A204.1 (cell line): Measurements from ENCODE around the gene PRDM10.
"Not testable (repeated sequence)": the region's sequence is repeated elsewhere in the genome, so short reads cannot be mapped to it uniquely, and the experiment has no call there.

Experiments
- FAIRE-seq: peaks from 2 replicates; lab custom pipeline; 2012; peaks lifted over from hg19 to GRCh38; lab: Jason Lieb, UNC

PRDM10 gene, protein sequence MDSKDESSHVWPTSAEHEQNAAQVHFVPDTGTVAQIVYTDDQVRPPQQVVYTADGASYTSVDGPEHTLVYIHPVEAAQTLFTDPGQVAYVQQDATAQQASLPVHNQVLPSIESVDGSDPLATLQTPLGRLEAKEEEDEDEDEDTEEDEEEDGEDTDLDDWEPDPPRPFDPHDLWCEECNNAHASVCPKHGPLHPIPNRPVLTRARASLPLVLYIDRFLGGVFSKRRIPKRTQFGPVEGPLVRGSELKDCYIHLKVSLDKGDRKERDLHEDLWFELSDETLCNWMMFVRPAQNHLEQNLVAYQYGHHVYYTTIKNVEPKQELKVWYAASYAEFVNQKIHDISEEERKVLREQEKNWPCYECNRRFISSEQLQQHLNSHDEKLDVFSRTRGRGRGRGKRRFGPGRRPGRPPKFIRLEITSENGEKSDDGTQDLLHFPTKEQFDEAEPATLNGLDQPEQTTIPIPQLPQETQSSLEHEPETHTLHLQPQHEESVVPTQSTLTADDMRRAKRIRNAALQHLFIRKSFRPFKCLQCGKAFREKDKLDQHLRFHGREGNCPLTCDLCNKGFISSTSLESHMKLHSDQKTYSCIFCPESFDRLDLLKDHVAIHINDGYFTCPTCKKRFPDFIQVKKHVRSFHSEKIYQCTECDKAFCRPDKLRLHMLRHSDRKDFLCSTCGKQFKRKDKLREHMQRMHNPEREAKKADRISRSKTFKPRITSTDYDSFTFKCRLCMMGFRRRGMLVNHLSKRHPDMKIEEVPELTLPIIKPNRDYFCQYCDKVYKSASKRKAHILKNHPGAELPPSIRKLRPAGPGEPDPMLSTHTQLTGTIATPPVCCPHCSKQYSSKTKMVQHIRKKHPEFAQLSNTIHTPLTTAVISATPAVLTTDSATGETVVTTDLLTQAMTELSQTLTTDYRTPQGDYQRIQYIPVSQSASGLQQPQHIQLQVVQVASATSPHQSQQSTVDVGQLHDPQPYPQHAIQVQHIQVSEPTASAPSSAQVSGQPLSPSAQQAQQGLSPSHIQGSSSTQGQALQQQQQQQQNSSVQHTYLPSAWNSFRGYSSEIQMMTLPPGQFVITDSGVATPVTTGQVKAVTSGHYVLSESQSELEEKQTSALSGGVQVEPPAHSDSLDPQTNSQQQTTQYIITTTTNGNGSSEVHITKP

DNA sequence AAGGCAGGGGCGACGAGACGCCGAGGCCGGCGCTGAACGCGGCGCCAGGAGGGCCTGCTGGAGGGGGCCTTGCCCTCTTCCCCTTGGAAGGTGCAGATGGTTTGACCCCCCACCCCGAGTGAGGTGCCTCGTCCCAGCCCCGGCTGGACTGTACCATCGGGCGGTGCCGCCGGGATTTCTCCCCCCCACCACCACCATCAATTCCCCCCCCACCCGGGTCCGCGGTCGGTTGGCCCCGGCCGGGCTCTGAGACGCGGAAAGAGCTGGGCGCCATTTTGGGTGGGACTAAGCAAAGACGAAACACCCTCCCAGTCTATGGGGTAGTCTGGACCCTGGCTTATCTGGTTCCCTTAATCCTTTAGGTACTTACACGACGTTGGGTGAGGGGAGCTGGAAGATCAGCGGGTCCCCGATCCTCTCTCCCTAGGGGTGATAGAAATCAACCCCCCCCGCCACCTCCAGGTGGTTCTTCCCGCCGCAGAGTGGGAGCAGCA, at the start of gene PRDM10:
TSS of gene PRDM10 (minus strand) at position 484 of the 494 bp plus-strand sequence. CDS start 41,871 bp downstream, outside the sequence.
- no peak for FAIRE-seq

DNA sequence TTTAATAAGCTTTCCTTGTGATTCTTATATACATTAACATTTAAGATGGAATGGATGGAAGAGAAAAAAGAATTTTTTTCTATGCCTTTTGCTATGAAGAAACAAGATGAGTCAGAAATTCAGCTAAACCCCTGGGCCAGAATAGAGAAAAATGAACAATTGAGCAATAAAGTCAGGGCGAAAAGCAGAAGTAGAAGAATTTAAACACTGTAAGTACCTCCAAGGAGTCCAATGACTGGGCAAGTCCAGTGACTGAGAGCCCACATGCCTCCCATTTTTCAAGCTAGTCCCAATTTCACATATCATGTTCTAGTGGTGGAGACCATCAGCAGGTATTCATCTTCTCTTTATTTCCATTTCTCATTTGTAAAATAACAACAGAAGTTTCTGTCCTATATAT, 48.4 kb upstream of the PRDM10 start:
- FAIRE-seq = no peak

DNA sequence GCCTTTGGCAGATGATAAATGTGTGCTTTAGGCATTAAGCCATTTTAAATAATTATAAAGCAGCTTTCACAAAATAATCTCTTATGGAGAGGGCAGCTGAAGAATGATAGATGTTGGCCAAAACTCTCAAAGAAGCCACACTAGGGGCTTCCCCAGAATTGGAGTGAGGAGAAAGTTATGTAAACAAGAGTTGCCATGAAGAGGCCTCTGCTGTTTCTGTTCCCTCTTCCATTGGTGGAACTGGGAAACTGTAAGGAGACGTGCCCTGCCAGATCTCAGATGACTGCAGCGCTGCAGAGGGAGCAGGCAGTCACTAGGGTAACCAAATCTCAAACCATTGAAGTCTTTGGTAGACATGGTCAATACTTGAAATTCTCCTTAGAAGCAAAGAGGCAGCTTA, 47.6 kb upstream of the PRDM10 start:
- no peak for FAIRE-seq

DNA sequence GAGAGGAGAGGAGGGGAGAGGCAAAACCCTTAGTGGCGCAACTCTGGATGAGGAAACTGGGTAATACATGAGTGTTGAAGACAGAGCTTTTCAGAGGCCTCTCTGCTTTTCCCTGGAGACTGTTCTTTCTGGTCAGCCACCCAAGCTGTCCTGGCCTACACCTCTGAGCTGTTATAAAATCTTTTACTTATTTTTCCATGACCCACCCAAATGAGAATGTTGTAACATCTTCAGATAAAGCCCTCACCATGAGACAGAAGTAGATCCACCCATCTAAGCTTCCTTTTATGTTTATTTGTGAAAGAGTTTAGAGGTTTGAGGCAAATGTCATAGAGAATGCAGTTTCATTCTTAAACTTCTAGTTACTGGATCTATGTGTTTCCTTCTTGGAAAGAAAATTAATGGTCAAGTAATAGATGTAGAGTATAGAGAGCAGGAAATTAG, 46.7 kb upstream of the PRDM10 start:
- no peak for FAIRE-seq

DNA sequence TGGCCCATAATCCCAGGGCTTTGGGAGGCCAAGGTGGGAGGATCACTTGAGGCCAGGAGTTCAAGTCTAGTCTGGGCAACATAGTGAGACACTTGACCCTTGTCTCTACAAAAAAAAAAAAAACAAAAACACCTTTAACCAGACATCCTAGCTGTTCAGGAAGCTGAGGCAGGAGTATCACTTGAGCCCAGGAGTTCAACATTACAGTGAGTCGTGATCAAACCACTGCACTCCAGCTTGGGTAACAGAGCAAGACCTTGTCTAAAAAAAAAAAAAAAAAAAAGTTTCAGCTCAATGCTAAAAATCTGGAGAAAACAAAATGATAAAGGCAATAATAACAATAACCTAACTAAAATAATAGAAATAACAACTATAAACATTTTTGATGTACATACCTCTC, 44.5 kb upstream of the PRDM10 start:
- no peak for FAIRE-seq

DNA sequence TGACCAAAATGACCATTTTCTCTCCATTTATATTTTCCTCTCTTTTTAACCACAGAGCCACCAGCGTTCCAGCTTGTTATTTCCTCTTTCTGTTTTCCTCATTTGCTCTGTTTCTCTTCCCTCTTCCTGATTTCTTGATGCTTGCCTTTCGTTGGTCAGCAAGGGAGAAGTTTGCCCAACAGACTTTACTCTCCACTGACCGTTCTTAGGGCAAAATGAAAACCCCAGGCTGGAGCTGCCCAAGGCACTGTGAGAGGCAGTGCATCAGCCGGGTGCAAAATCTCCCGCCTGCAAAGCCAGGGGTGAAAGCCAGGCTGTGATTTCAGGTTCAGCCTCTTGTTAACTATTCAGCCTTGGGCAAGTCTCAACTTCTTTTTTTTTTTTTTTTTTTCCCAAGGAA, 40.9 kb upstream of the PRDM10 start:
- FAIRE-seq = no peak

DNA sequence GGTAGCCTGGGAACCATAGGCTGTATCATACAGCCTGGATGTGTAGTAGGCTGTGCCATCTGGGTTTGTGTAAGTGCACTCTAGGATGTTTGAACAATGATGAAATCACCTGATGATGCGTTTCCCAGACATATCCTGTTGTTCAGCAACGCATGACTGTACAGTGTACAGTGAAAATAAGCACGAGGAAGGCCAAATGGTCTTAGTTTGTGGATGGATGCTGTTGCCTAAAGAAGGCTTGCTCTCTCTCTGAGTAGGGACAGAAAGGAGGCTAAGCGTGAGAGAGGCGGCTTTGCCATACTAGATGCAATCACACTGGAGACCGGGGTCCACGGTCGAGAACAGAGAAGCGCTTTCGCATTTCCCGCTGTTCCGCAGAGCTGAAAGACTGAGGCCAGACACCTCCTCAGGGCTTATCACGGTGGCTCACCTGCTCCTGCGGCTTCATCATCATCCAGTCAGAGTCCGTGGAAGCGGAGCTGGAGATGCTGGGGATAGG, 39.5 kb upstream of the PRDM10 start:
- no peak for FAIRE-seq

DNA sequence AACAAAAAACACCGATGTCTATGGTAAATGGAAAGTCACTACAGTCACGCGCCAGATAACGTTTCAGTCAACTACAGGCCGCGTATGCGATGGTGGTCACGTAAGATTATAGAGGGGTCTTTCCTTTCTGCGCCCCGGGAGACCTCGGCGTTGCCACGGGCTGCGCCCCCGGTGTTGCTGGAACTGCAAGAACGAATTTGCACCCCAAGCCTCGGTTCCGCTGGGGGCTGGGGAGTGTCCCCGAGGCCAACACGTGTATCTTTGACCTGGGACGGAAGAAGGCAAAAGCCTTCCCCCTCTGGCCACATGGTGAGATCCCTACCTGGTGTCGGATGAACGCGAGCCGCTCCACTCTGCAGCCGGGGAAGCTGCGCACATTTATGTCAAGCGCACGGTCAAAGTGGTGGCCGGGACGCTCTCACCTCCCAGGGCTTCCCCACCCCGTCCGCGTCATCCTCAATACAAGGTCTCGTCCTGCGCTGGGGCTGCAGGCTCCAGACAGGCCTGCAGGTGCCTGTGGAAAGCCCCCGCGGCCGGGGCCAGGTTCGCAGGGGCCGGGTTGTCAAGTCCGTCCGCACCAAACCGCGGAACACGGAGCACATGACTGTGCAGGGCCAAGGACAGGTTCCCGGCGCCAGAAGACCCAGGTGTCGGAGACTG, 37.8 kb upstream of the PRDM10 start:
- FAIRE-seq = no peak

DNA sequence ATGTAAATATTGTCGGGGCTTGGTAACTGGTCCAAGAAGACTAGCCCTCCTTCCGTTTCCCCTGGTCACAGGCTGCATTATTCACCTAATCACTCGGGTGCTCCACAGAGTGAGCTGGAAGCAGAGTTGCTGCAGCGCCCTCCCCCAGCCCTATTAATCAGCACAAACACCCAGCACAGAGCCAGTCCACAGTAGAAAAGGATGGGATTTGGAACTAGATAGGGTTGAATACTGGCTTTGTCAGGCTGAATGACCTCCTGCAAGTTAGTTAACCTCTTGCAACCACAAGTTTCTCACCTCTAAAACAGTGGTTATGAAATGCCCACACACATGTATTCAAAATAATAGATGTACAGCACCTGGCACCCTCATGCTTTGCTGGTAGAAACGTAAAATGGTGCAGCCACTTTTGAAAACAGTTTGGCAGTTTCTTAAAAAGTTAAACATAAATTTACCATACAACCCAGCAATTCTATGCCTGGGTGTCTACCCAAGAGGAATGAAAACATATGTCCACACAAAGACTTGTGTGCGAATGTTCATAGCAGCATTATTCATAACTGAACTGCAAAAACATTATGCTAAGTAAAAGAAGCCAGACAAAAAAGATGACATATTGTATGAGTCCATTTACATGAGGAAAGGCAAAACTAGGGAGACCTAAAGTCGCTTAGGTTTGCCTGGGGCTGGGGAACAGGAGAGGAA, 35.4 kb upstream of the PRDM10 start:
- no peak for FAIRE-seq

DNA sequence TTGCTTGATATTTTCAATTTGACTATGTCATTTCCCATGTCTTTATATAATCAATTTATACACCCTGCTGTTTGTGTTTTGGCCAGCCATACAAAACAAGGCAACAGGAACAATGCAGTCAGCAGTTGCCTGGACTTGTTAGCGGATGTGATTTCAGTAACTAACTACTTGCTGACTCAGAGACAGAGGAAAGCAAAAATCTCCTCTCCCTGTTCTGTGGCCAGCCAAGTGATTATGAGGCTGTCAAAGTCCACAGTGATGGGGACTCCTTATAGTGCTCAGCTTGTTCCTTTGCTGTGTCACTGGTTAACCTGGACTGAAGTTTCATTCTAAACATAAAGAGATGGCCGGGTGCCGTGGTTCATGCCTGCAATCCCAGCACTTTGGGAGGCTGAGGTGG, 34.4 kb upstream of the PRDM10 start:
- FAIRE-seq = no peak

DNA sequence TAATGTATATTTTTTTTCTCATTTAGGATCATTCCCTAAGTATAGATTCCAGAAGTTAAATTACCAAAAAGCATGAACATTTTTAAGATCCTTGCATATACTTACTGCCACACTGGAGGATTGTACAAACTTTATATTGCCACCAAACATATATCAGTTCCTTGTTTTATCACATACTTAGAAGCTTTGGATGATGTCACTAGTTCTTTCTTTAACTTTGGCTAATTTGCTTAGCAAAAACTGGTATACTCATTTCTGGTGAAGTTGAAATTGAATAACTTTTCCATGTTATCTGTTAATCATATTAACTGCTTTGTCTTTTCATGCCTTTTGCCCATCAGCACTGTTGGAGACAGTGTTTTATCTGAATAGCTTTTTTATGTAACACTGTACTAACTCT, 31.6 kb upstream of the PRDM10 start:
- FAIRE-seq = no peak

DNA sequence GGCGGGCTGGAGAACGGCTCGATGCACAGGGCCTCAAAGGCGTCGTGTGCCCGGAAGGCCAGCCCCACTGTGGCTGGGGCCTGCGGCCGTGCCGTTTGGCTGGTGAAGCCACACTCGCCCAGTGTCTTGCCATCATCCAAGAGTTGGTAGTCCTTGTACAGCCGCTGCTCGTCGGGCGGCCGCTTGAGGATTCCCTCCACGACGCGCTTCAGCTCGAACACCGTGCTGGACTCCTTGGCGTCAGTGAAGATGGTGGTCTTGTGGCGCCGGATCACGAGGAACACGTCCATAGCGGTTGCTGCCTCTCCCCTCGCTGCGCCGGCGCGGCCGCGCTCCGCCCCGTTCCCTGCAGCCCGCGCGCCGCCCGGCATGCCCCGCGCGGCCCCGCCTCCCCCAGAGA, 30.3 kb upstream of the PRDM10 start:
- FAIRE-seq = no peak

DNA sequence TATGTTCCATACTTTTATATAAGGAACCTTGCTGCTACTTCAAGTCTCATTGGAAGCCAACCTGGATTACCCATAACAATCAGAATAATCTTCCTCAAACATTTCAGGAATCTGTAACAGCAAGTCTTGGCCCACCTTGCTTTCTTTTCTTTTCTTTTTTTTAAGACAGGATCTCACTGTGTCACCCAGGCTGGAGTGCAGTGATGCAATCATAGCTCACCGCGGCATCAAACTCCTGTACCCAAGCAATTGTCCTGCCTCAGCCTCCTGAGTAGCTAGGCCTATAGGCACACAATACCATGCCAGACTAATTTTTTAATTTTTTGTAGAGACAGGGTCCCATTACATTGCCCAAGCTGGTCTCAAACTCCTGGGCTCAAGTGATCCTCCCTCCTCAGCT, 29.3 kb upstream of the PRDM10 start:
- FAIRE-seq = no peak

DNA sequence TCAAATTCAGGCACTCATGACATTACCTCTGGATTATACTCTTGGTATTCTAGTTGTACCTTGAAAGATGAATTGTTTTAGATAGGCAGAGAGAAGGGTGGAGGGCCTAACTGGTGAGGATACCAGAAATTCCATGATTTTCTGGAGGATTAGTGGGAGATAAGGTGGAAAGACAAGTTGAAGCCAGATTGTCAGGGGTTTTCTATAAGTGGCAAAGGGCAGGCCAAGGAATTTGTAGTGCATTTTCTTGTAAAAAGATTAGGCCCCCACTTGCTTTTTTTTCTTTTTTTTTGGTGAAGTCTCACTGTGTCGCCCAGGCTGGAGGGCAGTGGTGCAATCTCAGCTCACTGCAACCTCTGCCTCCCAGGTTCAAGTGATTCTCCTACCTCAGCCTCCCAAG, 28.4 kb upstream of the PRDM10 start:
- no peak for FAIRE-seq

DNA sequence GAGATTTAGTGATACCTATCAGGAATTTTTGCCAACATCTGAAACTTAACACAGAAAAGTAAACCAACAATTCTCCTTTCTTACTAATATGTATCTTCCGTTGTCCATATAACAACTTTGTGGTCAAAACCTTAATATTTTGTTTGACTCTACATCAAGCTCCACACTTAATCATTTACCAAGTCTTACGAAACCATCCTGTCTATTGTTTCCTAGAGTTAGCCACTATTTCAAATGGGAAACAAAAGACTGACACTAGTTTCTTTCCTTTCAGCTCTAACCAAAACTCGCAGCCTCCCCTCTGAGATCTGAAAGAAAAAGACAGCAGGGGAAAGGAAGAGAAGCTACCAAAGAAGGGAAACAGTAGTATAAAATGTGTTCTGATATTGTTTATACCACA, 26.5 kb upstream of the PRDM10 start:
- FAIRE-seq = no peak

DNA sequence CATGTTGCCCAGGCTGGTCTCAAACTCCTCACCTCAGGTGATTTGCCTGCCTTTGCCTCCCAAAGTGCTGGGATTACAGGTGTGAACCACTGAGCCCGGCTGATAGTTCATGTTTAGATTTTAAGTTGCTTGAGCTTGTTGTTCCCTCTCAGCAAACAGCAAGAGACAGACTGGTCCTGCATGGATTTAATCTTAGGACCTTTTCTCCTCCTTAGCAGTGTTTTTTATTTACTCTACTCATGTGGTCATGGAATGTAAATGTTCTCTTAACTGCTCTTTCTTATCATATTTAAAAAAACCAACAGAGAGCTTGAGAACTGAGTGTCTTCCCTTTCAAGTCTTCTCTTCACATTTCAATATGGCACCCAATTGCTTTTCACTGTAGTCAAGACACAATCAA, 22.7 kb upstream of the PRDM10 start:
- FAIRE-seq = no peak

DNA sequence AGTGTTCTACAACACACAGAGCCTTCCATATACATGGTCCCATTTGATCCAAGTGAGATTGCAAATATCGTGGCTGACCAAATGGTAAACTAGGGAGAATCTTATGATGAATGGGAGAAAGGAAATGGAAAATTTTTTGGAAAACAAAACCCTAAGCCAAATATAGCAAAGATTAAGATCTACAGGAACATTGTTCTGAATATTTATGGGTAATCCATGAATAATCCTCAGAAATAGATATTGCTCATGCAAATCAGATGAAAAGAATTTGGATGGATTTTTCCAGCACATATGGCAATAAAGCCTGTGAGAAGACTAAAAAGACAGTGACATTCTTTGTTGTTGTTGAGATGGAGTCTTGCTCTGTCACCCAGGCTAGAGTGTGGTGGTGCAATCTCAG, 21.7 kb upstream of the PRDM10 start:
- no peak for FAIRE-seq

DNA sequence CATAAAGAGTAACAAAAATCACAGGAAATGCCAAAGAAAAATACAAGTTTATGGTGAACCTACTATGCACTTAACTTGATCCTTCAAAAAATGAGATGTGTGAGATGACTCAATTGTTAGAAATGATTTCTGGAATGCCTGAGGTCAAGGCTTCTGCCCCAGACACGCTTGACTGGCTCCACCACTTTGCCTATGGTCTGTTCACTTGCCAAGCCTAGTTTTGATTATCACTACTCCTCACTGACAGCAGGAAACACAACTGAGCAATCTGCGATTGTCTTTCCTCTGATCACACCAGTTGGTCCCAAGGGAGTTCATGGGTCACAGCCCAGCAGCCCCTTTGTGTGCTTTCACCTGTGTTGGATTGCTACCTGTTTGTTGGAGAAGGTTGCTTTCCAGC, 20.6 kb upstream of the PRDM10 start:
- no peak for FAIRE-seq

DNA sequence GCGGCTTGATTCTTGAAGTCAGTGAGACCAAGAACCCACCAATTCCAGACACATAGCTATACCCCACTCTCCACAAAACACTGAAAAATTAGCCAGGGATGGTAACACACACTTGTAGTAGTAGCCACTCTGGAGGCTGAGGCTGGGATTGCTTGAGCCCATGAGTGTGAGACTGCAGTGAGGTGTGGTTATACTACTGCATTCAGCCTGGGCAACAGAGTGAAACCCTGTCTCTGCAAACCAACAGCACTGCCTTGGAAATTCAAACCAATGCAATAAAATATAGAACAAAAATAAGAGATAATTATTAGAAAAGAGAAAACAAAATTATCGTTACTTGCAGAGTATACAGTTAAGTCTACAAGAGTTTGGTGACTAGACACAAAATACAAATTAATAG, 20.2 kb upstream of the PRDM10 start:
- FAIRE-seq = no peak

DNA sequence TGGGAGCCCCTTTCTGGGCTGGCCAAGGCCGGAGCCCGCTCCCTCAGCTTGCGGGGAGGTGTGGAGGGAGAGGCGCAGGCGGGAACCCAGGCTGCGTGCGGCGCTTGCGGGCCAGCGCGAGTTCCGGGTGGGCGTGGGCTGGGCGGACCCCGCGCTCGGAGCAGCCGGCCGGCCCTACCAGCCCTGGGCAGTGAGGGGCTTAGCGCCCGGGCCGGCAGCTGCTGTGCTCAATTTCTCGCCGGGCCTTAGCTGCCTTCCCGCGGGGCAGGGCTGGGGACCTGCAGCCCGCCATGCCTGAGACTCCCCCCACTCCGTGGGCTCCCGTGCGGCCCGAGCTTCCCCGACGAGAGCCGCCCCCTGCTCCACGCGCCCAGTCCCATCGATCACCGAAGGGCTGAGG, 19.0 kb upstream of the PRDM10 start:
- not testable (repeated sequence) for FAIRE-seq

DNA sequence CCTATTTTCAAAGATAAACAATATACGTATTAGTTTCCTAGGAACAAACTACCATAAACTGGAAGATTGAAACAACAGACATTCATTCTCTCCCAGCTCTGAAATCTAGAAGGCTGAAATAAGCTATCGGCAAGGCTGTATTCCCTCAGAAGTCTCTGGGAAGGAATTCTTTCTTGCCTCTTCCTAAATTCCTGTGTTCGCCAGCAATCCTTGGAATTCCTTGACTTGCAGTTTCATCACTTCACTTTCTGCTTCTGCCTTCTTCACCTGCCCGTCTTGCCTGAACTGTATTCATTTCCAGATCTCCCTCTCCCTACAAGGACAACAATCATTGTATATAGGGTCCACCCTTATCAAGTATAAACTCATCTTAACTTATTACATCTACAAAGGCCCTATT, 17.7 kb upstream of the PRDM10 start:
- no peak for FAIRE-seq
